Airway epithelial cell (primary cell): ENCODE results near the gene ASCC1. TPM values are rescaled to one million over a fixed set of nuclear protein-coding genes. Genes with fewer than 3 reads are reported as not detected.

Experiments
- total RNA-seq: library from RNA; depleted of rRNA; stranded (reverse); fragments of >200 nt; gene quantifications from 2 replicates; pipeline ENCODE4 v1.2.3, GENCODE V29; 2015

The ASCC1 gene
- total RNA-seq = 26.0 and 29.6 TPM in 2 replicates

DNA sequence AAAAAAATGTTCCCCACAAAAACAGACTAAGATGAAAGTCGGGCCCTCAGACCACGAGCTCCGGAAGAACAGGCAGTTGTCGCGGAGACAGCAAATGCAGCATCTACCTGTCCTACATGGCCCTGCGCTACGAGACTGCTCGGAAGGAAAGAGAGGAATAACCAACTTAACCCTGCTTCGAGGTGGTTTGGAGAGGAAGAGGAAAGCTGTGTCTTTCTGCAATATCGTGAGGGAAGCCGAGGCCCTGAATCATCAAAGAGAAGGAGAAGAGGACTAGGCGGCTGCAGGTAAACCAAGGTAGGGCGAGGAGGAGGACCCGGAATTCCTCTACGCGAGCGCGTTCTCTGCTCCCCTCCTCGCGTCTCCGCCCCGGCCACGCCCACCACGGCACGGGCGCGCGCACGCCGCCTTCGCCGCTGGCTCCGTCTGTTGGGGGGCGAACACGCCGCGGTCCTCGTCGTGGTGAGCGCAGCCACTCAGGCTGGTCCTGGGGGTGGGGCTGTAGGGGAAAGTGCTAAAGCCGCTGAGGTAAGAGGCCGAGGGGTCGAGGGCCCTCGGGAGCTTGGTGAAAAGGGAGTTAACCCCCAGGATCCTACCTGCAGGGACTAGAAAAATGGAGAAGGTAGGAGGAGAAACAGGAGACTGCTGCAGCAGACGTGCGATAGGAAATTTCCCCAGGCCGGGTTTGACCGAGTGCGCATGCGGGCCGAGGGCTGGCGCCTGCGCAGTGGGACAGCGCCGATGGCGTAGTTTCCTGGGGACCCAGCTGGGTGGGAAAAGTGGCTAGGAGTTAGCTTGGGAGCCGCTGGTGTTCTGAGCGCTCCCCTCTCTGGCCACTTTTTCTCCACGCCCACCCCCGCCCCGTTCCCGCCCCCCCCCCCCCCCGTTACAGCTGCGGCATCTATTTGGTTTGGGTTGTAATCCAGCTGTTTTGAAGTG lies at the start of gene ASCC1, which contains the start of gene ANAPC16:
TSS of gene ASCC1 (minus strand) at position 666 of the 939 bp plus-strand sequence. CDS start 2,978 bp downstream, outside the sequence.
TSS of gene ANAPC16 (plus strand) at position 402 of the 939 bp plus-strand sequence. CDS start 7,903 bp downstream, outside the sequence.

DNA sequence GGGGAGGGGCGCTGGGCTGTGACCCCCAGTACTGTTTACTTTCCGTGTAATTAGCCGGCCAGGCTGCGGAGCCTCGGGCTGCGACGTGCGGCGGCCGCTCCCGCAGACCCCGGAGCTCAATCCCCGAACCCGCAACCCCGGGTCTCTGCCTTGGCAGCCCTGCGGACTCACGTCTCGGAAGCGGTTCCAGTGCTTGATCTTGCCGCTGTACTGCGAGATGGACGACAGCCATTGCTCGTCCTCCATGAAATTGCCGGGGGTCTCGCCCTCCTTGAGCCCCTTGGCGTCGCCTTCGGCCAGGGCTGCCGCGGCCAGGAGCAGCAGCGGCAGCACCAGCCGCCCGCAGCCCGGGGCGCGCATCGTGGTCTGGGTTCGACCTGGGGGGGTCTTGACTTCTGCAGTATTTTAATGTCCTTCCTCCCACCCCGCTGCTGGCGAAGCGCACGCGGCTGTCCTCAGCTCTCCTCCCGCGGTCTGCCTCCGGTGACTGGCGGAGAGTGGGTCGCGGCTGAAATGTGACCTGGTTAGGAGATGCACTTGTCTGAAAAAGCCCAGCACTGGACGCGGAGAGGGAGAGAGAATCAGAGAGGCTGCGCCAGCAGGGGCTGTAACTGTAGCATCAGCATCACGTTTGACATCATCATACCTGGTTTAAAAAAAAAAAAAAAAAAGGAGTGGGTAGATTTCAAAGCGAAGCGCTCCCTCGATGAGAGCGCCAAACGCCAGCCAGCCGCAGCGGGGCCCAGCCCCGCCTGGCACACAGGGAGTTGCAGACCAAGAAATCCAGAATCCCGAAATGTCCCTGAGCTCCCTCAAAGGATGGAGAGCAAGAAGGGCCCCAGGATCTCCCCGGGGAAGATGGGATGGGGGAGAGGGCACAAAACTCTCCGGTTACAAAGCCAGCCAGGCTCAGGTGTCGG lies 127.8 kb downstream of the ASCC1 start, which contains the start of gene SPOCK2:
TSS of gene SPOCK2 (minus strand) at position 583 of the 920 bp plus-strand sequence. CDS start at position 360, 223 bp downstream.

Other genes starting within 250 kb of the ASCC1 start
- gene SPOCK2, start 127.7 kb downstream of the ASCC1 start, total RNA-seq = not detected in 2 replicates
- gene ANAPC16, start 264 bp downstream of the ASCC1 start, total RNA-seq = 36.6 and 64.7 TPM in 2 replicates
- gene DDIT4, start 57.6 kb upstream of the ASCC1 start, total RNA-seq = 1,158 and 1,321 TPM in 2 replicates
- 17.0 and 26.3 TPM in 2 replicates for gene DNAJB12, start 138.6 kb upstream of the ASCC1 start, total RNA-seq